HepG2 (cell line): ENCODE data around the gene SLC35B4.

Source experiments
- ATAD3A ChIP-seq: sonication (generic); formaldehyde crosslinking; IDR thresholded peaks from 2 replicates; pipeline ENCODE4 v1.4.0; 2020; ENCODE audit warnings: missing genetic modification reagents
- EED ChIP-seq: sonication (generic); formaldehyde crosslinking; IDR thresholded peaks from 2 replicates; pipeline ENCODE4 v1.5.0; 2020; ENCODE audit warnings: mild to moderate bottlenecking, missing genetic modification reagents
- ELF1 ChIP-seq: sonication (generic); formaldehyde crosslinking; IDR thresholded peaks from 2 replicates; pipeline ENCODE4 v1.4.0; 2020; ENCODE audit warnings: missing genetic modification reagents
- GABPA ChIP-seq, 2 experiments: IDR thresholded peaks; 2 replicates each; pipeline ENCODE4 v1.6.1; 2011 to 2016; ENCODE audit warnings: low read depth in 2 of 2, low read length in 1 of 2, missing biosample characterization in 1 of 2, missing genetic modification characterization in 1 of 2
- KDM5B ChIP-seq: sonication (generic); formaldehyde crosslinking; IDR thresholded peaks from 2 replicates; pipeline ENCODE4 v1.4.0; 2020; ENCODE audit warnings: missing genetic modification reagents, mild to moderate bottlenecking, borderline replicate concordance
- RFX5 ChIP-seq: IDR thresholded peaks from 2 replicates; pipeline ENCODE4 v1.6.1; 2011; ENCODE audit warnings: low read depth, low read length, improper control_type of control experiment
- SMARCC2 ChIP-seq: fragments of 450-650 bp; IDR thresholded peaks from 2 replicates; pipeline ENCODE4 v1.6.1; 2017; ENCODE audit warnings: antibody characterized with exemption, mild to moderate bottlenecking
- SNAI1 ChIP-seq: sonication (generic); formaldehyde crosslinking; IDR thresholded peaks from 2 replicates; pipeline ENCODE4 v1.5.0; 2020; ENCODE audit warnings: mild to moderate bottlenecking, missing genetic modification reagents, borderline replicate concordance
- STAT5B ChIP-seq: sonication (generic); formaldehyde crosslinking; IDR thresholded peaks from 2 replicates; pipeline ENCODE4 v1.4.0; 2020; ENCODE audit warnings: missing genetic modification reagents
- ZNF12 ChIP-seq: sonication (generic); formaldehyde crosslinking; IDR thresholded peaks from 2 replicates; pipeline ENCODE4 v1.5.0; 2020; ENCODE audit warnings: missing genetic modification reagents
- TF ChIP-seq, protein P1 (sequence below): sonication (generic); formaldehyde crosslinking; IDR thresholded peaks from 2 replicates; pipeline ENCODE4 v1.8.0; 2022; ENCODE audit warnings: low read depth, missing genetic modification reagents

DNA sequence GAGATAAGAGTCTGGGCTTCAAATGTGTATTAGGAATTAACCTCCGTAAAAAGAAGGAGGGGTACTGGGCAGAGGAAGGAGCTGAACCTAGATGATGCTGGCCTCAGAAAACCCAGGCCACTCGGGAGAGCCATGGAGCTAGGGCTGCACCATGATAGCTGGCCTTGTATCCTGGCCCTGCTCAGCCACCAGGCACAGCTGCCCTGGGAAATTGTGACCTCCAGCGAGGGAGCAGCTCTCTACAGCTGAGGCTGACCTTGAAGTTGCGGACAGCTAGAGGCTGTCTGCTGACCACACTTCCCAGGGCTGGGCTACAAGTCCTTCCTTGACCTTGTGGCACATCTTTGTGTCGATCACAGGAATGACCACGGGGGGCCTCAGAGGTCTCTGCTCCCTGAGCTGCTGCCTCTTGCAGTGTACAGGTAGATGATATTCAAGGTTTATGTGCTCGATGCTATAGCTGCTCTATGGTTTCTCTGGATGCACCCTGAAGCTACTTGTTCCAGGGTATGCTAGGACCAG, 38.3 kb upstream of the SLC35B4 start:
- TF ChIP-seq ELF1 (CRISPR knock-in tag) (no peak), STAT5B (CRISPR knock-in tag) (no peak), RFX5 (no peak), SNAI1 (CRISPR knock-in tag) (no peak), EED (CRISPR knock-in tag) (no peak), GABPA (IDR thresholded peaks at IDR 0.05; ENCODE audit: low read depth, low read length) (no peak), GABPA (CRISPR knock-in tag; IDR thresholded peaks at IDR 0.05; ENCODE audit: low read depth) (no peak), ZNF12 (CRISPR knock-in tag) (no peak), ATAD3A (CRISPR knock-in tag) (no peak), SMARCC2 (no peak), KDM5B (CRISPR knock-in tag) (no peak)
- TF ChIP-seq, protein P1, sequence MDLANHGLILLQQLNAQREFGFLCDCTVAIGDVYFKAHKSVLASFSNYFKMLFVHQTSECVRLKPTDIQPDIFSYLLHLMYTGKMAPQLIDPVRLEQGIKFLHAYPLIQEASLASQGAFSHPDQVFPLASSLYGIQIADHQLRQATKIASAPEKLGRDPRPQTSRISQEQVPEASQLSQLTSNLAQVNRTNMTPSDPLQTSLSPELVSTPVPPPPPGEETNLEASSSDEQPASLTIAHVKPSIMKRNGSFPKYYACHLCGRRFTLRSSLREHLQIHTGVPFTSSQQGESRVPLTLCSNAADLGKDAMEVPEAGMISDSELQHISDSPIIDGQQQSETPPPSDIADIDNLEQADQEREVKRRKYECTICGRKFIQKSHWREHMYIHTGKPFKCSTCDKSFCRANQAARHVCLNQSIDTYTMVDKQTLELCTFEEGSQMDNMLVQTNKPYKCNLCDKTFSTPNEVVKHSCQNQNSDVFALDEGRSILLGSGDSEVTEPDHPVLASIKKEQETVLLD (CRISPR knock-in tag) = no peak
